Measurements from ENCODE around the gene CCN5.
A peak's percentile ranks its signal among the peaks of the same experiment; 100 is the strongest.

CCN5 gene

GRCh38 chr20:44716309-44717106 is 1.3 kb downstream of the CCN5 start:
- DNase-seq = no peak

- no peak for DNase-seq
Measured at GRCh38 chr20:44717986-44718385, 2.8 kb downstream of the CCN5 start.

- DNase-seq = no peak
Measured at GRCh38 chr20:44719841-44720240, 4.7 kb downstream of the CCN5 start.

GRCh38 chr20:44720621-44720996 is 5.4 kb downstream of the CCN5 start:
- DNase-seq = no peak

GRCh38 chr20:44720997-44721784 is 6.0 kb downstream of the CCN5 start:
- no peak for DNase-seq

- DNase-seq = no peak
Measured at GRCh38 chr20:44721785-44722054, 6.6 kb downstream of the CCN5 start.

GRCh38 chr20:44722990-44723389 is 7.8 kb downstream of the CCN5 start:
- DNase-seq = no peak

GRCh38 chr20:44723391-44723790 is 8.2 kb downstream of the CCN5 start:
- DNase-seq = no peak

- no peak for DNase-seq
Measured at GRCh38 chr20:44723798-44724362, 8.7 kb downstream of the CCN5 start.

- no peak for DNase-seq
Measured at GRCh38 chr20:44724423-44725091, 9.4 kb downstream of the CCN5 start.

GRCh38 chr20:44725837-44726236 is 10.7 kb downstream of the CCN5 start:
- DNase-seq = no peak

- no peak for DNase-seq
Measured at GRCh38 chr20:44727039-44727438, 11.9 kb downstream of the CCN5 start.

GRCh38 chr20:44727651-44728050 is 12.5 kb downstream of the CCN5 start:
- DNase-seq = no peak

GRCh38 chr20:44728801-44729443 is 13.8 kb downstream of the CCN5 start:
- peak; percentile 28 to 61 for DNase-seq

- no peak for DNase-seq
Measured at GRCh38 chr20:44730441-44730840, 15.3 kb downstream of the CCN5 start.

GRCh38 chr20:44731657-44732056 is 16.5 kb downstream of the CCN5 start:
- no peak for DNase-seq

GRCh38 chr20:44732327-44732726 is 17.2 kb downstream of the CCN5 start:
- no peak for DNase-seq

GRCh38 chr20:44733341-44734069 is 18.3 kb downstream of the CCN5 start:
- peak; percentile 12 to 75 for DNase-seq

- no peak for DNase-seq
Measured at GRCh38 chr20:44734938-44735337, 19.8 kb downstream of the CCN5 start.

GRCh38 chr20:44735816-44736169 is 20.6 kb downstream of the CCN5 start:
- no peak for DNase-seq

GRCh38 chr20:44736170-44737021 is 21.2 kb downstream of the CCN5 start:
- peak; percentile 59 for DNase-seq

- DNase-seq = no peak
Measured at GRCh38 chr20:44737116-44737515, 21.9 kb downstream of the CCN5 start.
